HG03280 (cell line): Measurements from ENCODE around the gene WRNIP1.

Source experiments
- ATAC-seq: cut with Tn5 transposase; IDR thresholded peaks from one replicate; pipeline ENCODE4 v1.9.1; 2021; ENCODE audit warnings: mild to moderate bottlenecking, moderate library complexity; ENCODE audit not compliant: unreplicated experiment

Gene WRNIP1

GRCh38 chr6:2830183-2830582 is 65.0 kb downstream of the WRNIP1 start:
- ATAC-seq, result no peak

DNA sequence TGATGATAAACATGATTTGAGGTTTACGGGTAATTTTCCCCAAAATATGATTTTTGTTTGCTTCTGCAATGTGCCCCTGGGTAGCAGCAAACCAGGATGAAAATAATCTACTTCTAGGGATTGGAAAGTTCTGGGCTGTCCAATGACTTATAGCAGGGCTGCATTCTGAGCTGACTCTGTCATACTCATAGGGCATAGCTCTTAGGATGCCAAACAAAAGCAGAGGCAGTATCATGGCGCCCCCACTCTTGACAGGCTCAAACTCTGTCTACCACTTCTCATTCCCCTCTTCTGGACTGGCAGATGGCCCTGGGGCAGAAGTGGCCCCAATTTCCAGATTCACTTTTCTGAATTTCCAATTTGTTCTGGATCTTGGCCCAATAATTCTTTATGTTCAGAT is 66.2 kb downstream of the WRNIP1 start:
- no peak for ATAC-seq

GRCh38 chr6:2834262-2834661 is 69.1 kb downstream of the WRNIP1 start:
- no peak for ATAC-seq
